ENCODE results near the gene MARF1. TPM values are rescaled to one million over a fixed set of nuclear protein-coding genes. Genes with fewer than 3 reads are reported as not detected.

The MARF1 gene
- total RNA-seq, 4 donors from 2014 or later, result 50.7 to 55.5 (median 53.1) TPM

DNA sequence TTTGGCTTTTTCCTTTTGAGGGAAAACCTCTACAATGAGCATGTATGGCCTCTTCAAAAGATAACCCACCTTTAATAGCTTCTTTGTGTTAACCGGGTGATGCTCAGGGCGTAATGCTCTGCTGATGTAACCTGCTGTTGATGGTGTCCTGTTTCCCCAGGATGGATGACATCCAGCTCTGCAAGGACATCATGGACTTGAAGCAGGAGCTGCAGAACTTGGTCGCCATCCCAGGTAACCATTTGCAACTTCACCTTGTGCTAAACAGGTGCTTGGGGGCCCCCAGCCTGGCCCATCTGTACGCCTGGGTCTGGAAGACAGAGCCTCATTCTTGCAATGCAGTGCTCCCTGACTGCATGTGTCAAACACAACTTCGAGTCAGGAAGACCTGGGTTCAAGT is 75.1 kb downstream of the MARF1 start:
- 93 to 97% methylated on average over 4 to 5 of the region's 5 CpGs for WGBS, 2 donors
- no peak overlapping the region for H3K4me3 ChIP-seq (replicated peaks in 1 of 3)
- DNase-seq, result no peak
- H3K4me1 ChIP-seq, result no peaks in the 10 kb centered on the region
- H3K27me3 ChIP-seq, result no peaks in the 10 kb centered on the region
- intact Hi-C loops (cut with DNase I), result no loop called here
- no peaks in the 10 kb centered on the region for H3K9me3 ChIP-seq
- no peak for TF ChIP-seq CTCF (IDR thresholded peaks at IDR 0.05)
- TF ChIP-seq POLR2A (IDR thresholded peaks at IDR 0.05), result no peak
- H3K27ac ChIP-seq, result no peak overlapping the region
- no peaks in the 10 kb centered on the region for H3K36me3 ChIP-seq

- WGBS, 2 donors, result 95 to 97% methylated on average over 2 of the region's 2 CpGs
- intact Hi-C loops (cut with DNase I), result no loop called here
- no peak overlapping the region for H3K4me3 ChIP-seq (replicated peaks in 1 of 3)
- no peak for DNase-seq
- H3K4me1 ChIP-seq, result no peaks in the 10 kb centered on the region
- no peaks in the 10 kb centered on the region for H3K9me3 ChIP-seq
- no peak overlapping the region for H3K27ac ChIP-seq
- no peaks in the 10 kb centered on the region for H3K27me3 ChIP-seq
- no peak for TF ChIP-seq POLR2A (IDR thresholded peaks at IDR 0.05)
- no peak for TF ChIP-seq CTCF (IDR thresholded peaks at IDR 0.05)
- no peaks in the 10 kb centered on the region for H3K36me3 ChIP-seq
These were observed 76.9 kb downstream of the MARF1 start for GRCh38 chr16:15566095-15566494.

- Histone ChIP-seq H3K4me3 (replicated peaks in 1 of 3) (no peak overlapping the region), H3K9me3 (no peaks in the 10 kb centered on the region), H3K4me1 (no peaks in the 10 kb centered on the region), H3K27ac (no peak overlapping the region), H3K27me3 (no peaks in the 10 kb centered on the region), H3K36me3 (no peaks in the 10 kb centered on the region)
- 68 to 72% methylated on average over 7 of the region's 7 CpGs for WGBS, 2 donors
- intact Hi-C loops (cut with DNase I), result no loop called here
- no peak for DNase-seq
- TF ChIP-seq POLR2A (IDR thresholded peaks at IDR 0.05) (no peak), CTCF (IDR thresholded peaks at IDR 0.05) (no peak)
These were observed 78.2 kb downstream of the MARF1 start for GRCh38 chr16:15564604-15565339.

DNA sequence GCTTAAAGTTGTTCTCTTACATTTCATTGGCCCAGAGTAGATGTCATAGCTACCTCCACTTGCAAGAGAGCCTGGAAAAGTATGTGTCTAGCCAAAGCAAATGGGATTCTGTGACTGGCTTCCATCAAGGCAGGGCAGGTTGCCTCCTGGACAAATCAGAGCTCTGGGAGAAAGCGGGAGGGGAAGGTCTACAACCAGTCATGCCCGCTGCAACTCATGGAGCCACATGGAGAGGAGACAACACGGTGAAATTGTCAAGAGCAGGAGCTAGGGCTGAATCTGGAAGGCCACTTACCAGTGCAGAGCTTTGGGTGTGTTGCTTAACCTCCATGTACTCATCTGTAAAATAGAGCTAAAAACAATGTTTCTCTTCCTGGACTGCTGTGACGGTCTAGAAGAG is 83.8 kb downstream of the MARF1 start:
- H3K27ac ChIP-seq, result no peak overlapping the region
- no peak for DNase-seq
- H3K9me3 ChIP-seq, result no peaks in the 10 kb centered on the region
- no peaks in the 10 kb centered on the region for H3K4me1 ChIP-seq
- intact Hi-C loops (cut with DNase I), result no loop called here
- H3K36me3 ChIP-seq, result no peaks in the 10 kb centered on the region
- TF ChIP-seq CTCF (IDR thresholded peaks at IDR 0.05) (no peak), POLR2A (IDR thresholded peaks at IDR 0.05) (no peak)
- H3K4me3 ChIP-seq (replicated peaks in 1 of 3), result no peak overlapping the region
- H3K27me3 ChIP-seq, result no peaks in the 10 kb centered on the region
- 90 to 96% methylated on average over 4 of the region's 4 CpGs for WGBS, 2 donors

- Histone ChIP-seq H3K4me1 (no peaks in the 10 kb centered on the region), H3K4me3 (replicated peaks in 1 of 3) (no peak overlapping the region), H3K36me3 (no peaks in the 10 kb centered on the region), H3K27me3 (no peaks in the 10 kb centered on the region), H3K9me3 (no peaks in the 10 kb centered on the region), H3K27ac (no peak overlapping the region)
- WGBS, 2 donors, result 70 to 90% methylated on average over 6 of the region's 6 CpGs
- DNase-seq, result no peak
- intact Hi-C loops (cut with DNase I), result no loop called here
- no peak for TF ChIP-seq POLR2A (IDR thresholded peaks at IDR 0.05)
- no peak for TF ChIP-seq CTCF (IDR thresholded peaks at IDR 0.05)
These were observed 85.7 kb downstream of the MARF1 start for GRCh38 chr16:15557258-15557657.

Measured in thyroid gland (tissue), 4 donors.